WERI-Rb-1 (cell line): ENCODE data around the gene DIO1.

Source experiments
- DNase-seq: peaks from one replicate; pipeline ENCODE4 v3.0.0-alpha.2; 2020
- H3K27ac ChIP-seq: fragments of 250-450 bp; sonication (Bioruptor Pico); 2 replicates; pipeline ENCODE4 v1.5.1; 2020; ENCODE audit warnings: mild to moderate bottlenecking, moderate library complexity
- H3K27me3 ChIP-seq: fragments of 250-450 bp; sonication (Bioruptor Pico); 2 replicates; pipeline ENCODE4 v1.5.1; 2021; ENCODE audit warnings: mild to moderate bottlenecking, low read depth, moderate library complexity; ENCODE audit not compliant: insufficient read depth, severe bottlenecking
- H3K36me3 ChIP-seq: fragments of 250-450 bp; sonication (Bioruptor Pico); 2 replicates; pipeline ENCODE4 v1.5.1; 2020; ENCODE audit warnings: mild to moderate bottlenecking, moderate library complexity
- H3K4me3 ChIP-seq: 2 replicates; pipeline ENCODE4 v1.5.1; 2011; ENCODE audit warnings: low read depth, mild to moderate bottlenecking, control low read depth, low read length
- H3K9me3 ChIP-seq: fragments of 250-450 bp; sonication (Bioruptor Pico); 2 replicates; pipeline ENCODE4 v1.5.1; 2021; ENCODE audit warnings: mild to moderate bottlenecking, moderate library complexity; ENCODE audit not compliant: severe bottlenecking
- TF ChIP-seq, protein P1 (sequence below): IDR thresholded peaks from 2 replicates; pipeline ENCODE4 v1.5.1; 2011; ENCODE audit warnings: low read depth, mild to moderate bottlenecking, control low read depth, inconsistent platforms, low read length

DIO1 gene

DNA sequence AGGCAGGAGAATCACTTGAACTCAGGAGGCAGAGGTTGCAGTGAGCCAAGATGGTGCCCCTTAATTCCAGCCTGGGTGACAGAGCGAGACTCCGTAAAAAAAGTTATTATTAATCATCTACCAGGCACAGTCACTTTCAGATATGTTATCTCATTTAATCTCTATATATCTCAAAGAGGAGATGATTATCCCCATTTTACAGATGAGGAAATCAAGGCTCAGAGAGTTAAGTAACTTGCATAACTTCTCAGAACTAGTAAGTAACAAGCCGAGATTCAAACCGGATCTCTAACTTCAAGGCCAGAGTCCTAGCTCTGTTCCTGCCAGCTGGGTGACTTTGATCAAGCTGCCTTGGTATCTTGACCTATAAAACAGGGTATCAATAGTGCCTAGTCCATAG, 17.5 kb downstream of the DIO1 start:
- no peak overlapping the region for H3K4me3 ChIP-seq
- no peak overlapping the region for H3K27ac ChIP-seq
- DNase-seq = no peak
- H3K27me3 ChIP-seq = no peaks in the 10 kb centered on the region
- H3K9me3 ChIP-seq = no peaks in the 10 kb centered on the region
- H3K36me3 ChIP-seq = no peaks in the 10 kb centered on the region; the same call in none of the 2 replicates
- TF ChIP-seq, protein P1, sequence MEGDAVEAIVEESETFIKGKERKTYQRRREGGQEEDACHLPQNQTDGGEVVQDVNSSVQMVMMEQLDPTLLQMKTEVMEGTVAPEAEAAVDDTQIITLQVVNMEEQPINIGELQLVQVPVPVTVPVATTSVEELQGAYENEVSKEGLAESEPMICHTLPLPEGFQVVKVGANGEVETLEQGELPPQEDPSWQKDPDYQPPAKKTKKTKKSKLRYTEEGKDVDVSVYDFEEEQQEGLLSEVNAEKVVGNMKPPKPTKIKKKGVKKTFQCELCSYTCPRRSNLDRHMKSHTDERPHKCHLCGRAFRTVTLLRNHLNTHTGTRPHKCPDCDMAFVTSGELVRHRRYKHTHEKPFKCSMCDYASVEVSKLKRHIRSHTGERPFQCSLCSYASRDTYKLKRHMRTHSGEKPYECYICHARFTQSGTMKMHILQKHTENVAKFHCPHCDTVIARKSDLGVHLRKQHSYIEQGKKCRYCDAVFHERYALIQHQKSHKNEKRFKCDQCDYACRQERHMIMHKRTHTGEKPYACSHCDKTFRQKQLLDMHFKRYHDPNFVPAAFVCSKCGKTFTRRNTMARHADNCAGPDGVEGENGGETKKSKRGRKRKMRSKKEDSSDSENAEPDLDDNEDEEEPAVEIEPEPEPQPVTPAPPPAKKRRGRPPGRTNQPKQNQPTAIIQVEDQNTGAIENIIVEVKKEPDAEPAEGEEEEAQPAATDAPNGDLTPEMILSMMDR = no peak

DNA sequence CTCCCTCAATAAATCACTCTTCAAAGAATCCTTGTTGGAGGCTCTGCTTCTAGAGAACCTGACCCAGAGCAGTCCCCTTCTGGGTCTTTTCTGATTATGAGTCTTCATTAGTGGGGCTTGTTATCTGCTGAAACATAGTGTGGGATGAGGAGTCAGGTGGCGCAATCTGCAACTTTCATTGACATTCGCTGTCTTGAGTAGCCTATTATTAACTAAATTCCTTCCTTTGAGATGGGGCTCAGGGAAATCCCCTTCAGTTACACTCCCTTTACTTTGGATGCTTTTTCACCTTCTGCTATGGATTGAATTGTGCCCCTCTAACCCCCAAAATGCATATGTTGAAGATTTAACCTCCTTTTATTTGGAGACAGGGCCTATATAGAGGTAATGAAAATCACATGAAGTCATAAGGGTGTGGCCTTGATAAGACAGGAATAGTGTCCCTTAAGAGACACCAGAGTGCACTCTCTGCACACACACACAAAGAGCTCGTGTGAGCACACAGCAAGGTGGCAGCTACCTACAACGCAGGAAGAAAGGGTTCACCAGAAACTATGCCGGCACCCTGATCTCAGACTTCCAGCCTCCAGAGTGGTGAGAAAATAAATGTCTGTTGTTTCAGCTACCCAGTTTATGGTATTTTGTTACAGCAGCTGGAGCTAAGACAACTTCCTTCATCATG, 19.5 kb downstream of the DIO1 start:
- Histone ChIP-seq H3K4me3 (no peak overlapping the region), H3K27ac (no peak overlapping the region), H3K36me3 (peaks cover 2% of the 10 kb centered on the region), H3K27me3 (no peaks in the 10 kb centered on the region), H3K9me3 (no peaks in the 10 kb centered on the region)
- TF ChIP-seq, protein P1 = no peak
- DNase-seq = no peak

DNA sequence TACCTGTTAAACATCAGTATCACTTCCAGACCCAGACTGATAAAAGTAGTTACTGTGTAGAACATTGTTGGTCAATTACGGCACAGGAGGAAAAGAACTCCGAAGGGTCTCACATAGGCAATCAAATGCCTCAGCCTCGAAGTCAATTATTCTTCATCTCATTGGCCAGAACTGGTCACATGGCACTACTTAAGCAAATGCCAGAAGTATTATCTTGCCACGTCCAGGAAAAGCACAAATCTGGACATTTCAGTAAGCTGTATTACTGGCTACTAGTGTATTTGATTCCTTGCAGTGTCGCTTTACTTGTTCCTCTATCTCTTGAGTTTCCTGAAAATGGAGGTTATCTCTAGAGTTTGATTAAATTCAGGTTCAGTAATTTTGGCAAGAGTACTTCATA, 24.4 kb downstream of the DIO1 start:
- DNase-seq = no peak
- H3K9me3 ChIP-seq = no peaks in the 10 kb centered on the region
- H3K27me3 ChIP-seq = no peaks in the 10 kb centered on the region
- H3K27ac ChIP-seq = no peak overlapping the region
- peaks cover 30% of the 10 kb centered on the region for H3K36me3 ChIP-seq
- no peak overlapping the region for H3K4me3 ChIP-seq
- TF ChIP-seq, protein P1 = no peak

DNA sequence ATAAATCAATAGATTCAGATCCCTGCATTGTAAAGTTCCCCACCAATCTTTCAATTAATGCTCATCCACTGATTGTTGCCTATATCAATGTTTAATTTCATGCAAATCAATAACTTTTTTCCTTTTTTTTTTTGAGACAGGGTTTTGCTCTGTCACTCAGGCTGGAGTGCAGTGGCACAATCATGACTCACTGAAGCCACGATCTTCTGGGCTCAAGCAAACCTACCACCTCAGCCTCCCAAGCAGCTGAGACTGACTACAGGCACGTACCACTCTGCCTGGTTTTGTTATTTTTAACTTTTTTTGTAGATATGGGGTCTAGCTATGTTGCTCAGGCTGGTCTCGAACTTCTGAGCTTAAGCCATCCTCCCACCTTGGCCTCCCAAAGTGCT, 25.7 kb downstream of the DIO1 start:
- Histone ChIP-seq H3K27me3 (no peaks in the 10 kb centered on the region), H3K27ac (no peak overlapping the region), H3K9me3 (no peaks in the 10 kb centered on the region), H3K36me3 (peaks cover 35% of the 10 kb centered on the region), H3K4me3 (no peak overlapping the region)
- DNase-seq = no peak
- TF ChIP-seq, protein P1 = no peak

DNA sequence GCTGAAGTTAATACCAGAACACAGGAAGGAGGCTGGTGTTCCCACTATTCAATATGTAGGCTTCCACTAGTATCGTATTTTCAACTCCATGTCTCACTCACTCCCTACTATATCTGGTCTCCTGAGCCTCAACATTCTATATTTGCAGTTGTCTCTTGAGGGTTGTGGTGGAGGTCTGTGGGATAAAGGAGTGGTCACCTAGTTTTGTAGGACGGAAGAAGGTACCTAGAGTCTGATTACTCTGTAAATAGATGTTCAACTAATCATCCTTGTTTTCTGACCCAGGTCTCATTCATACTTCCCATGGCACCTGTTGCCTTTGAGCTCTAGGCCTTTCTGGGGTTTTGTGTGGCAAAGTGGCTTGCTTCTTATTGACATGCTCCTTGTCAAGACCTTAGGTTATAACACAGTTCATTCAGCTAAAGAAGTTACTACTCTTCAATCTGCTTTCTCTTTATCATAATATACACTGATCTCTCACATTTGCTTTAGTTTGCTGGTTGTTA, 33.4 kb downstream of the DIO1 start:
- H3K36me3 ChIP-seq = peaks cover 33% of the 10 kb centered on the region
- no peak for DNase-seq
- no peak overlapping the region for H3K4me3 ChIP-seq
- no peak overlapping the region for H3K27ac ChIP-seq
- TF ChIP-seq, protein P1 = no peak
- H3K27me3 ChIP-seq = no peaks in the 10 kb centered on the region
- H3K9me3 ChIP-seq = no peaks in the 10 kb centered on the region
